LNCaP clone FGC (cell line): ENCODE measurements around the gene GLYR1.
A peak's percentile ranks its signal among the peaks of the same experiment; 100 is the strongest.
"Not testable (repeated sequence)": the region's sequence is repeated elsewhere in the genome, so short reads cannot be mapped to it uniquely, and the experiment has no call there.

Source experiments
- DNase-seq: peaks from one replicate; pipeline ENCODE4 v3.0.0-alpha.2; 2011; ENCODE audit warnings: low read depth
- H3K4me3 ChIP-seq: 2 replicates; pipeline ENCODE4 v1.5.1; 2011; ENCODE audit warnings: mild to moderate bottlenecking, low read depth, low read length, control low read depth
- TF ChIP-seq, protein P1 (sequence below): IDR thresholded peaks from 2 replicates; pipeline ENCODE4 v1.5.1; 2012; ENCODE audit warnings: mild to moderate bottlenecking; ENCODE audit not compliant: control insufficient read depth, insufficient read depth; ENCODE audit errors: extremely low read depth

GLYR1 gene

DNA sequence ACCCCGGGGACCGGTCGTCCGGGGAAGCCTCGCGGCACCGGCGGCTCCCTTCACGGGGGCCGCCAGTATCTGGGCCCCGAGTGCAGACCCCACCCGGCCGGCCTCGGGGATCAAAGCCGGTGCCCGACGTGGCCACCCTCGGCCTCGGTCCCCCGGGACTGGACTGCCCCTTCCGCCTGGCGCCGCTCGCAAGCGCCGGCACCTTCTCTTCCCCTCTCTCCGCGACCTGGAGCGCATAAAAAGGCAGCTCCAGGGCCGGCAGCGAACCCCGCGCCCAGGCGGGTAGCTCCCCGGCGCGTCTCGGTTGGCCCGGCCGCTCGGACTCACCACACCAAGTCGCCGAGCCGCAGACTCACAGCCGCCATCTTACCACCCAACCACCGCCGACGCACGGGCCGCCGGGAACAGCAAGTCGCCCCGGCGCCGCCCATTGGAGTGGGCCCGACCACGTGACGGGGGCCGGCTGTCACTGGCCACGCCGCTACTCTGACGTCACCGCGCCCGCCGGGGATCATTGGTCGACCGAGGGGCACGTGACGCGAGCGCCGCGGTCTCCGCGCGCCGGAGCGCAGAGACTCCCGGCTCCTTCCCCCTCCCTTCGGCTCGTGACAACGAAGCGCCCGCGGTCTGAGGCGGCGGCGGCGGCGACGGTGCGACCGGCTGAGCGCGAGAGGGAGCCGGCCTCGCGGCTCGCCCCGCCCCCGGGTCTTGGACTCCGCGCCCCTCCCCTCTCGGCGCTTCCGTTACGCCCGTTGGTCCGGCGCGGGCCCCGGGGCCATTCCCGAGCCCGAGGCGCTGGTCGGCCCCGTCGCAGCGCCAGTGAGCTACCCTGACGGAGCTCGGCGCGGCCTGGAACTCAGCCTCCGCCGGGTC lies at the start of gene GLYR1, which contains the start of gene UBN1:
GLYR1 (minus strand) TSS at position 388 of the 873 bp plus-strand sequence; CDS start at position 365, 23 bp downstream.
UBN1 (plus strand) TSS at position 581 of the 873 bp plus-strand sequence. CDS start 5,437 bp downstream, outside the sequence.
- H3K4me3 ChIP-seq = peak within 1 kb of the TSS; percentile 95
- peak; percentile 83 for DNase-seq
- TF ChIP-seq, protein P1, sequence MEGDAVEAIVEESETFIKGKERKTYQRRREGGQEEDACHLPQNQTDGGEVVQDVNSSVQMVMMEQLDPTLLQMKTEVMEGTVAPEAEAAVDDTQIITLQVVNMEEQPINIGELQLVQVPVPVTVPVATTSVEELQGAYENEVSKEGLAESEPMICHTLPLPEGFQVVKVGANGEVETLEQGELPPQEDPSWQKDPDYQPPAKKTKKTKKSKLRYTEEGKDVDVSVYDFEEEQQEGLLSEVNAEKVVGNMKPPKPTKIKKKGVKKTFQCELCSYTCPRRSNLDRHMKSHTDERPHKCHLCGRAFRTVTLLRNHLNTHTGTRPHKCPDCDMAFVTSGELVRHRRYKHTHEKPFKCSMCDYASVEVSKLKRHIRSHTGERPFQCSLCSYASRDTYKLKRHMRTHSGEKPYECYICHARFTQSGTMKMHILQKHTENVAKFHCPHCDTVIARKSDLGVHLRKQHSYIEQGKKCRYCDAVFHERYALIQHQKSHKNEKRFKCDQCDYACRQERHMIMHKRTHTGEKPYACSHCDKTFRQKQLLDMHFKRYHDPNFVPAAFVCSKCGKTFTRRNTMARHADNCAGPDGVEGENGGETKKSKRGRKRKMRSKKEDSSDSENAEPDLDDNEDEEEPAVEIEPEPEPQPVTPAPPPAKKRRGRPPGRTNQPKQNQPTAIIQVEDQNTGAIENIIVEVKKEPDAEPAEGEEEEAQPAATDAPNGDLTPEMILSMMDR = no peak

DNA sequence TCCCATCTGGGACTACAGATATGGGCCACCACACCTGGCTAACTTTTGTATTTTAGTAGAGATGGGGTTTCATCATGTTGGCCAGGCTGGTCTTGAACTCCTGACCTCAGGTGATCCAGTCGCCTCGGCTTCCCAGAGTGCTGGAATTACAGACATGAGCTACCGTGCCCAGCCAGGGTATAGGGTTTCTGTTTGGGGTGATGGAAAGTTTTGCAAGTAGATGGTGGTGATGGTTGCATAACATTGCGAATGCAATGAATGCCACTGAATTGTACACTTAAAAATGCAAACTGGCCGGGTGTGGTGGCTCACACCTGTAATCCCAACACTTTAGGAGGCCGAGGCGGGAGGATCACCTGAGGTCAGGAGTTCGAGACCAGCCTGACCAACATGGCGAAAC lies 49.7 kb upstream of the GLYR1 start:
- H3K4me3 ChIP-seq, DNase-seq: not testable (repeated sequence)

DNA sequence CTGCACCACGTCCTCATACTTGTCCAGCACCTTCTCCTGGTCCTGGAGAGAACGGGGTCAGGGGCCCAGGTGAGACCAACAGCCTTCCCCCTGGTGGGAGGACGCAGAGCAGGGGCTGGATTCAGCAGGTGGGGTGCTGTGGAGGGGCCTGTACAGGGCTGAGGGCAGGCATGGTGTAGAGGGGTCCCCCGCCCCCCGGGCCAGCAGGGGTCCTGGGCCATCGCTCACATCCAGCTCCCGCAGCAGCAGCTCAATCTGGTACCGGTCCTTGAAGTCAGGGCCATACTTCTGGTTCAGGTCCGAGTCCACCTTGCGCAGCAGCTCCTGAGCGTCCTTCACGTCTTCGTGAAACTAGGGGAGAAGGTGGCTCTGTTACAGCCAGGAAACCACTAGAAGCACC lies 48.3 kb upstream of the GLYR1 start:
- H3K4me3 ChIP-seq = no peak overlapping the region
- no peak for DNase-seq
- TF ChIP-seq, protein P1 = no peak

DNA sequence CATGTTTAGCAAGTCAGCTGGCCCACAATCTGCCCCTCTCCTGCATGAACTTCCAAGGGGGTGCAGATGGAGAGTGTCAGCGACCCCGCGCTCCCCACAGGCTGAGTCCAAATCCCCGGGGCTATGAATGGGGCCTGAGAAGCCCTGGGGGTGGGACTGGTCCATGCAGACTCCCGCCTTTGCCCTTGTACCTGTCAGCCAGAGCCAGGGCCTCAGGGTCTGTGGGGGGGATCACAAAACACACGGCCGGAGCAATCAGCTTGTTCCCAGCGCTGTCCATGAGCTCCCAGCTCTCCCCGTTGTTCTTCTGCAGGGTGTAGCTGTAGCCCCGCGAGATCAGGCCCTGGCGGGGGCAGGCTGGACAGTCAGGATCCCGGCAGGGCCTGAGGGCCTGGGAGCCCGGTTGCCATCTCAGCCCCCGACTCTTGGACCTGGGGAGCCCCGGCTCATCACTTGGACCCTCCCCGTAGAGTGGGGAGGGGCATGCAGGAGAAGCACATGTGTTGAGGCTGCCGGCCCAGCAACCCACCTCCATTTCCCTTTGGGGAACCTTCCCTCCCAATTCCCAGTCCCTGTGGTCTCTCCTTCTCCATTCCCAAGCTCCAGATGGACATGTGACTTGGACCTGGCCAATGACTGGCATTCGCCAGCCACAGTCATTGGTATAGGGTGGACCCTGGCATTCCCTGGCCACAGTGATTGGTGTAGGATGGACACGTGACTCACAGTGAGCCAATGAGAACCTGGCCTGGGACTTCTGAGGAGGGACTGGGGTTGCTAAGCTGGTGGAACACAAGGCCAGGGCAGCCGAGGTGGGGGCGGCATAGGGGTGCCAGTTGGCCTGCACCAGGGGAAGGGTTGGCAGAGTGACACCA lies 47.4 kb upstream of the GLYR1 start:
- no peak for DNase-seq
- TF ChIP-seq, protein P1 = no peak
- no peak overlapping the region for H3K4me3 ChIP-seq

DNA sequence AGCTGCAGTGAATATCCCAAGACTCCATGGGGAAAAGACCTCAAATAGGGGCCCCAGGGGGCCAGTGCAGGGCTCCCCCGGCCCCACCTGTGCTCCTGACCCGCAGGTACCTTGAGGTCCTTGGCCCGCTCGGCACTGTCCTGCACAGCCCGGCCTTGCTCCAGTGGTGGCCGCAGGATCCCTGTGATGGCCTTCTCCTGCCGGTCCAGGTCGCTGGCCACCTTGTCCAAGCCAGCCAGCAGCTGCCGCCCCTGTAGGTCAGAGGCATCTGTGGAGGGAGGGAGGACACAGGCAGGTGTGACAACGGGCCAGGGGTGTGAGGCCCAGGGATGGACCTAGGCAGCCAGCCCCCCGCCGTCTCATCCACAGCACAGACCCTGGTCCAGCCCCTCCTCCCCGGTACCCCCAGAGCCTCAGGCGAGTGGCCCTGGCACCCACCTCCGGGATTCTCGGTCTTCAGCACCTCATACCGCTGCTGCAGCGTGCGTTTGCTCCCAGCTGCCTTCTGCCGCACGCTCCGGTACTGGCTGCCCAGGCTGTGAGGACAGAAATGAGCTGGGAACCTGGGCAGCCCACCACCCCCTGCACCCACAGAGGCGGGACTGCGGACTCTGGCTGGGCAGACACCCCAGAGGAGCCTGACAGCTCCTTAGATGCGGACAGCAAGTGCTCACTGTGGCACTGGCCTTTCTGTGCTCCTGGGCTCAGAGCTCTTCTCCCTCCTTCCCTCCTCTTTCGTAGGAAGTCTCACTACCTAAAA lies 46.2 kb upstream of the GLYR1 start:
- H3K4me3 ChIP-seq = no peak overlapping the region
- DNase-seq = no peak
- TF ChIP-seq, protein P1 = no peak

DNA sequence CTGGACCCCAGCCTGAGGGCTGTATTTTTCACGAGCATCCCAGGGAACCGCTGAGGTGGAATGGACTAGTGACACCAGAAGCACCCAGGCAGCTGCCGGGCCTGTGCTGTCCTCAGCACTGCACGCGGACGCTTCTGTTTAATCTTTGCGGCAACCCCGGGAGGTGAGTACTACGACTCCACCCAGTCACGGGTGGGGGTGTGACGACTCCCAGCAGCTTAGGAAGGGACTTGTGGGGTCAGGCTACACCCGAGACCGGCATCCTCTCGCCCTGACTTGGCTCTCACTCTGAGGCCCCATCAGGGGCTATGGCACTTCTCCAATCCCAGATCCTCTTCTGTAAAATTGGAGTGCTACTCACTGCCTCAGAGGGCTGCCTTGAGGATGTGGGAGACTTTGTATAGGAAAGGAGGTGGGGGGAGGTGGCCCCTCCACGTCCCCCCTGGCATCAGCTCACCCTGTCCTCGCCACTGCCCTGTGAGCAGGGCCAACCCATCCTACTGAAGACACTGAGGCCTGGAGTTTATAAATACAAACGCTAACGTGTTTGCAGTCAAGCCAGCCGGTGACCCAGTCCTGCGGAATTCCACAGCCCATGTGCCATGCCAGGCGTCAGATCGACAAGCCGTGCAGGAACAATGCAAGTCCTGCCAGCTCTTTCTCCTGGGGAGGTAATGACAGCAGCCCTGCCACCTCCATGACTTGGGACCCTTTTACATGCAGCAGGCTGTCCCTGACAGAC lies 45.4 kb upstream of the GLYR1 start:
- TF ChIP-seq, protein P1 = no peak
- DNase-seq = no peak
- no peak overlapping the region for H3K4me3 ChIP-seq
